Motor neuron (in vitro differentiated cells): ENCODE results near the gene SLC7A1. TPM values are rescaled to one million over a fixed set of nuclear protein-coding genes. Genes with fewer than 3 reads are reported as not detected.

Experiments used
- ATAC-seq, 8 experiments: fragments of 200-7000 bp; cut with Tn5 transposase; replicated peaks in 6 of 8; 2 replicates each; pipeline ENCODE4 v1.8.0; 2021; ENCODE audit warnings: mild to moderate bottlenecking in 8 of 8, moderate library complexity in 8 of 8
- H3K27ac ChIP-seq, 2 donors: fragments of 250-450 bp; sonication (Bioruptor Pico); 2 replicates each; pipeline ENCODE4 v1.9.0; 2021; ENCODE audit warnings: antibody characterized with exemption in 2 of 2, mild to moderate bottlenecking in 2 of 2, moderate library complexity in 1 of 2
- H3K4me1 ChIP-seq, 2 donors: fragments of 250-450 bp; sonication (Bioruptor Pico); replicated peaks in 1 of 2; 2 replicates each; pipeline ENCODE4 v1.6.1; 2021; ENCODE audit warnings: antibody characterized with exemption in 2 of 2, mild to moderate bottlenecking in 2 of 2, moderate library complexity in 1 of 2
- H3K4me3 ChIP-seq, 5 donors: fragments of 250-450 bp; sonication (Bioruptor Pico); 2 replicates each; pipeline ENCODE4 v1.9.0; 2021; ENCODE audit warnings: antibody characterized with exemption in 5 of 5, mild to moderate bottlenecking in 5 of 5, moderate library complexity in 4 of 5
- WGBS, 10 experiments: fragments of 450-650 bp; shearing (Covaris generic); methylation state at CpG; one replicate each; pipeline ENCODE4 v1.0.0; 2022; 5-methylcytosine and 5-hydroxymethylcytosine counted together
- in situ Hi-C, 9 experiments: fragments of 400-800 bp; cut with MboI; loops; one replicate each; pipeline ENCODE4 v1.15.0; 2021; ENCODE audit warnings: low sequenced_read_pairs in 9 of 9, low pct_unique_long_range_greater_than_20kb in 2 of 9; ENCODE audit not compliant: unreplicated experiment in 9 of 9
- total RNA-seq, 8 experiments: library from RNA; unstranded; fragments of 300-600 nt; gene quantifications; 2 replicates each; pipeline versions ENCODE4 v1.2.3 to v1.2.4, GENCODE V29; 2022

SLC7A1 gene
- total RNA-seq, 8 experiments from 2014 or later, result 9.6 to 40.5 (median 23.5) TPM

GRCh38 chr13:29498426-29499040, 97.0 kb downstream of the SLC7A1 start:
- 35 to 100% (median 85%) methylated on average over 1 to 10 of the region's 13 CpGs; no CpG with 5 or more reads in 1 of the 10 experiments for whole genome bisulfite sequencing, 10 experiments
- H3K4me3 ChIP-seq, result no peak overlapping the region
- no peak overlapping the region for H3K27ac ChIP-seq
- in situ Hi-C loops, result no loop called here
- ATAC-seq, result no peak
- peaks cover 18 to 21% of the 10 kb centered on the region in 2 donors for H3K4me1 ChIP-seq

- peaks cover 18 to 21% of the 10 kb centered on the region in 2 donors for H3K4me1 ChIP-seq
- H3K27ac ChIP-seq, result peak overlapping the region; percentile 2 to 3
- no peak overlapping the region for H3K4me3 ChIP-seq
- 7 to 60% (median 40%) methylated on average over 1 to 5 of the region's 15 CpGs; no CpG with 5 or more reads in 7 of the 10 experiments for WGBS, 10 experiments
- in situ Hi-C loops, result no loop called here
- peak in 6 of 8 experiments; percentile 30 to 92 (median 79) for ATAC-seq
Measured at GRCh38 chr13:29497137-29497654, 98.3 kb downstream of the SLC7A1 start.

DNA sequence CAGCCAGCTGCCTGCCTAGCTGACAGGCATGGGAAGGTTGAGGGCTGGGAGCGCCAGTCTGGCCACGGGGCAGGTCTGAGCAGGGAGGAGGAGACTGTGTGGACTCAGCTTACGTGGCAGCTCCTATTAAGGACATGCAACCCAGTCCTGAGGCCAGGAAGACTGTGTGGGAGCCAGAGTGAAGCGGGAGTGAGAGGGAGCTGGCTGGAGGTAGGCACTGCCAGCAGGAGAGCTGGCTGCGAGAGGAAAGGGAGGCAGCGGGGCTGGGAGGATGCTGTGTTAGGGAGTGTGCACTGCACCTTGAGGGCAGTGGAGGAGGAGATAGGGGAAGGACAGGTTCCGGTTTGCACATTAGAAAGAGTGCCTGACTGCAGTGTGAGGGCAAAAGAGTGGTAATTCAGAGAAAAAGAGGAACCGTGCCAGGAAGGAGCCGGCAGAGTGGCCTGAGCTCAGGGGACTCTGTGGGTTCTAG, 99.2 kb downstream of the SLC7A1 start:
- no peak overlapping the region for H3K27ac ChIP-seq
- in situ Hi-C loops, result no loop called here
- 54 to 100% (median 93%) methylated on average over 1 to 5 of the region's 9 CpGs; no CpG with 5 or more reads in 2 of the 10 experiments for WGBS, 10 experiments

GRCh38 chr13:29494520-29494919, 101.0 kb downstream of the SLC7A1 start:
- Histone ChIP-seq H3K27ac (no peak overlapping the region), H3K4me3 (no peak overlapping the region), H3K4me1 (peaks cover 22 to 28% of the 10 kb centered on the region in 2 donors)
- in situ Hi-C loops, result no loop called here
- no peak for ATAC-seq
- whole genome bisulfite sequencing, 10 experiments, result 67 to 100% (median 96%) methylated on average over 1 to 7 of the region's 8 CpGs; no CpG with 5 or more reads in 2 of the 10 experiments

More for the DNA sequence above, 99.2 kb downstream of the SLC7A1 start:
- Histone ChIP-seq H3K4me1 (peaks cover 18 to 21% of the 10 kb centered on the region in 2 donors), H3K4me3 (no peak overlapping the region)
- ATAC-seq, result peak in 1 of 8 experiments; percentile 37

- no peak for ATAC-seq
- Histone ChIP-seq H3K4me1 (peaks cover 24 to 34% of the 10 kb centered on the region in 2 donors), H3K4me3 (no peak overlapping the region), H3K27ac (no peak overlapping the region)
- in situ Hi-C loops, result no loop called here
- 0 to 100% (median 60%) methylated on average over 1 to 3 of the region's 4 CpGs for WGBS, 10 experiments
Measured at GRCh38 chr13:29493796-29494195, 101.7 kb downstream of the SLC7A1 start.

- Histone ChIP-seq H3K4me3 (no peak overlapping the region), H3K4me1 (peaks cover 10 to 21% of the 10 kb centered on the region in 2 donors), H3K27ac (no peak overlapping the region)
- no peak for ATAC-seq
- 20% methylated on average over 1 of the region's 2 CpGs; no CpG with 5 or more reads in 9 of the 10 experiments for WGBS, 10 experiments
- in situ Hi-C loops, result no loop called here
Measured at GRCh38 chr13:29491248-29491647, 104.2 kb downstream of the SLC7A1 start.

DNA sequence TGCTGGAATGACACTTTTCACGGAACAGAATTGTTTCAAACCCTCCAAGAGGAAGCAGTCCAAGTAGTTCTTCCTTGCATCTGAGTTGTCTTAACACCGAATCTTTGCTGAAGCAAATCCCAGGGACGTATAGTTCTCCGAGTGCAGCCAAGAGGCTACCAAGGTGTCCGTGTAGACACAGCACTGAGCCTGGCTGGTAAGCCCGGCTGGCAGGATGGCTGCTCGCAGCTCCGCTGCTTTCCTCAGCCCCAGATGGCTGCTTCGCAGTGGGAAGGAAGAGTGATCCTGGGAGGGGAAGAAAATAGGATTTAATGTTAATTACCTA, 105.0 kb downstream of the SLC7A1 start:
- peaks cover 10 to 21% of the 10 kb centered on the region in 2 donors for H3K4me1 ChIP-seq
- in situ Hi-C loops, result no loop called here
- H3K27ac ChIP-seq, result no peak overlapping the region
- peak in 5 of 8 experiments; percentile 16 to 32 (median 23) for ATAC-seq
- 59 to 100% (median 90%) methylated on average over 2 to 9 of the region's 9 CpGs; no CpG with 5 or more reads in 3 of the 10 experiments for WGBS, 10 experiments
- H3K4me3 ChIP-seq, result no peak overlapping the region

DNA sequence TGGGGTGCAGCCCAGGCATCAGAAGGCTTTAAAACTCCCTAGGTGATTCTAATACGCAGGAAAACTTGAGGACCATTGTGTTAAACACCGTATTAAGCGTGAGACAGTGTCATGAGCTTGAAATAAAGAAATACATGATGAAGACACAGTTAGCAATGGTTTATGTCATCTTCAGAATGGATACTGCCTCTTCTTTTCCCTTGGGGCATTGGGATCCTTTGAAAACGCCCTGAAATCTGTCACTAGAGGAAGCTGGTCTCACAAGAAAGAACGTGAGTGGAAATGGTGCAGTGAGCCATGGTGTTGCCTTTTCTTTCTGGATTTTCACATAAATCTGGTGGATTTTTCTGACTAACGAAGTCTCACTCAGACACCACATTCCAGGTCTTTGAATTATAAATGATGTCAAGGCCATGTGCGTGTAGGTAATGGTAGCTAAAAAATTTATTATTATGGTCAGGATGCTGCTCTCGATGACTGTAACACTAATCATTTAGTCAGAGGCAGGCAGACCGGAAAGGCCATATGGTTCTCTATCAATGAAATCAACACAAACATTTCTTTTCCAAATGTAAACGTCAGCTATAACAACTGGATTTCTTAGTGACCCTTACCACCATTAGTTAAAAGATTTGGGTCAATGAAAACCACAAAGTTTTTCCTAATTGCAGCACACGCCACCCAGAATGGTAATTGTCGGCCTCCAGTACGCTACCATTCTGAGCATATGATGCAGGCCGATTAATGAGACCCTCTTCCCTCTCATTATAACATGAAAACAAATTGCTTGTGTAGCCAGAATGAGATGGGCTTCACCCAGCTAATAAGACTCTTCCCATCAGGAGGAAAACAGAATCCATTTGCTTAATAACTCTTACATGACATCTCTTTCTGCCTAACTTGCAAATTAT, 105.6 kb downstream of the SLC7A1 start:
- in situ Hi-C loops, result no loop called here
- ATAC-seq, result peak in 5 of 8 experiments; percentile 58 to 75 (median 66)
- Histone ChIP-seq H3K4me3 (no peak overlapping the region), H3K4me1 (peaks cover 10 to 21% of the 10 kb centered on the region in 2 donors), H3K27ac (peak overlapping the region in 1 of 2 donors; percentile 20)
- 53 to 77% (median 68%) methylated on average over 4 to 12 of the region's 14 CpGs for WGBS, 10 experiments

GRCh38 chr13:29487466-29488454, 107.7 kb downstream of the SLC7A1 start:
- in situ Hi-C loops, result no loop called here
- ATAC-seq, result no peak
- no peak overlapping the region for H3K4me3 ChIP-seq
- H3K27ac ChIP-seq, result no peak overlapping the region
- 83 to 100% (median 94%) methylated on average over 1 to 11 of the region's 22 CpGs; no CpG with 5 or more reads in 1 of the 10 experiments for WGBS, 10 experiments
- peaks cover 18 to 33% of the 10 kb centered on the region in 2 donors for H3K4me1 ChIP-seq

- ATAC-seq, result no peak
- no peak overlapping the region for H3K4me3 ChIP-seq
- in situ Hi-C loops, result no loop called here
- H3K27ac ChIP-seq, result no peak overlapping the region
- peaks cover 18 to 33% of the 10 kb centered on the region in 2 donors for H3K4me1 ChIP-seq
- WGBS, 10 experiments, result 14 to 88% (median 52%) methylated on average over 1 to 3 of the region's 3 CpGs; no CpG with 5 or more reads in 2 of the 10 experiments
Measured at GRCh38 chr13:29486551-29486950, 108.9 kb downstream of the SLC7A1 start.

DNA sequence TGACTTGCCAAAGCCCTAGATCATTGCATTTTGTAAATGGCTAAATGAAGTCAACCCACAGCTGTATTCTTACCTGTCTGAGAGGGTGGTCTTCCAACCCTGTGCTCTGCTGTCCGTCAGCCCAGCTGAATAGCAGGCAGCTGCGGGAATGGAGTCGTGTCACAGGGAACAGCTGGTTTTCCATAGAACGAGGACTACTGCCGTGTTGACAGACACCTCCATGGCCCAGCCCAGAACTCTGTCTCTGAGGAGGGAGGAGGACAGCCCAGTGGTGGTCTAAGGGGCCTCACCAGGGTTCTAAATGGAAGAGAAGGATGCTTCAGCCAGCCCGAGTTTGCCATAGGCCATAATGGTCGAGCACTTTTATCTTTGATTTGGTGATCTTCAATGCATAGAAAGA, 110.7 kb downstream of the SLC7A1 start:
- no peak overlapping the region for H3K27ac ChIP-seq
- H3K4me3 ChIP-seq, result no peak overlapping the region
- in situ Hi-C loops, result no loop called here
- WGBS, 10 experiments, result 33 to 88% (median 70%) methylated on average over 1 to 7 of the region's 7 CpGs; no CpG with 5 or more reads in 2 of the 10 experiments
- H3K4me1 ChIP-seq, result peaks cover 11 to 20% of the 10 kb centered on the region in 2 donors
- ATAC-seq, result no peak

GRCh38 chr13:29484236-29484635, 111.3 kb downstream of the SLC7A1 start:
- Histone ChIP-seq H3K4me1 (peaks cover 8 to 14% of the 10 kb centered on the region in 2 donors), H3K27ac (no peak overlapping the region), H3K4me3 (no peak overlapping the region)
- ATAC-seq, result peak in 5 of 8 experiments; percentile 51 to 93 (median 53)
- in situ Hi-C loops, result no loop called here
- 20 to 100% (median 80%) methylated on average over 1 to 2 of the region's 7 CpGs; no CpG with 5 or more reads in 5 of the 10 experiments for WGBS, 10 experiments
